HEK293 (cell line): ENCODE results near the gene BCOR.

Experiments used
- BCL6B ChIP-seq: fragments of 450-650 bp; formaldehyde crosslinking; IDR thresholded peaks from 2 replicates; pipeline ENCODE4 v1.5.1; 2017; ENCODE audit warnings: missing biosample characterization, missing genetic modification characterization
- FEZF1 ChIP-seq: fragments of 450-650 bp; formaldehyde crosslinking; IDR thresholded peaks from 2 replicates; pipeline ENCODE4 v1.5.1; 2016; ENCODE audit warnings: missing biosample characterization, missing genetic modification characterization
- GFI1B ChIP-seq: fragments of 450-650 bp; formaldehyde crosslinking; IDR thresholded peaks from 2 replicates; pipeline ENCODE4 v1.5.1; 2016; ENCODE audit warnings: missing biosample characterization, missing genetic modification characterization
- GLI4 ChIP-seq: fragments of 450-650 bp; formaldehyde crosslinking; IDR thresholded peaks from 2 replicates; pipeline ENCODE4 v1.5.1; 2016; ENCODE audit warnings: missing biosample characterization, missing genetic modification characterization
- GLIS1 ChIP-seq: fragments of 450-650 bp; formaldehyde crosslinking; IDR thresholded peaks from 2 replicates; pipeline ENCODE4 v1.5.1; 2016; ENCODE audit warnings: missing biosample characterization, missing genetic modification characterization
- MZF1 ChIP-seq: fragments of 450-650 bp; formaldehyde crosslinking; IDR thresholded peaks from 2 replicates; pipeline ENCODE4 v1.5.1; 2017; ENCODE audit warnings: missing biosample characterization, missing genetic modification characterization, borderline replicate concordance
- PBX3 ChIP-seq: sonication (generic); formaldehyde crosslinking; IDR thresholded peaks from 2 replicates; pipeline ENCODE4 v1.8.1; 2022; ENCODE audit warnings: mild to moderate bottlenecking, moderate library complexity, missing genetic modification reagents
- SP2 ChIP-seq: fragments of 450-650 bp; formaldehyde crosslinking; IDR thresholded peaks from 2 replicates; pipeline ENCODE4 v1.5.1; 2016; ENCODE audit warnings: missing biosample characterization, missing genetic modification characterization
- ZBTB44 ChIP-seq: fragments of 450-650 bp; IDR thresholded peaks from 2 replicates; pipeline ENCODE4 v1.5.1; 2018; ENCODE audit warnings: missing biosample characterization, mild to moderate bottlenecking, missing genetic modification characterization
- ZNF112 ChIP-seq: fragments of 450-650 bp; formaldehyde crosslinking; IDR thresholded peaks from 2 replicates; pipeline ENCODE4 v1.5.0; 2017; ENCODE audit warnings: missing biosample characterization, missing genetic modification characterization
- ZNF121 ChIP-seq: fragments of 450-650 bp; formaldehyde crosslinking; IDR thresholded peaks from 2 replicates; pipeline ENCODE4 v1.5.1; 2016; ENCODE audit warnings: missing biosample characterization, missing genetic modification characterization
- ZNF24 ChIP-seq: fragments of 450-650 bp; formaldehyde crosslinking; IDR thresholded peaks from 2 replicates; pipeline ENCODE4 v1.5.1; 2016; ENCODE audit warnings: missing biosample characterization, missing genetic modification characterization
- ZNF248 ChIP-seq: fragments of 450-650 bp; formaldehyde crosslinking; IDR thresholded peaks from 2 replicates; pipeline ENCODE4 v1.5.1; 2017; ENCODE audit warnings: missing biosample characterization, missing genetic modification characterization
- ZNF26 ChIP-seq: fragments of 450-650 bp; formaldehyde crosslinking; IDR thresholded peaks from 2 replicates; pipeline ENCODE4 v1.5.1; 2016; ENCODE audit warnings: missing biosample characterization, missing genetic modification characterization
- ZNF391 ChIP-seq: fragments of 450-650 bp; formaldehyde crosslinking; IDR thresholded peaks from 2 replicates; pipeline ENCODE4 v1.5.1; 2016; ENCODE audit warnings: low read depth, missing biosample characterization, missing genetic modification characterization, borderline replicate concordance
- ZNF416 ChIP-seq: fragments of 450-650 bp; formaldehyde crosslinking; IDR thresholded peaks from 2 replicates; pipeline ENCODE4 v1.5.1; 2016; ENCODE audit warnings: missing biosample characterization, missing genetic modification characterization
- ZNF433 ChIP-seq: fragments of 450-650 bp; formaldehyde crosslinking; IDR thresholded peaks from 2 replicates; pipeline ENCODE4 v1.5.1; 2016; ENCODE audit warnings: missing biosample characterization, missing genetic modification characterization, low read depth
- ZNF510 ChIP-seq: fragments of 450-650 bp; formaldehyde crosslinking; IDR thresholded peaks from 2 replicates; pipeline ENCODE4 v1.5.1; 2018; ENCODE audit warnings: mild to moderate bottlenecking, missing genetic modification characterization, missing biosample characterization; ENCODE audit not compliant: insufficient replicate concordance
- ZNF518A ChIP-seq: fragments of 450-650 bp; formaldehyde crosslinking; conservative IDR thresholded peaks from 2 replicates; pipeline ENCODE4 v1.5.1; 2016; ENCODE audit warnings: low read depth, missing biosample characterization, missing genetic modification characterization
- ZNF600 ChIP-seq: fragments of 450-650 bp; formaldehyde crosslinking; IDR thresholded peaks from 2 replicates; pipeline ENCODE4 v1.5.1; 2016; ENCODE audit warnings: missing biosample characterization, missing genetic modification characterization
- ZNF621 ChIP-seq: fragments of 450-650 bp; formaldehyde crosslinking; IDR thresholded peaks from 2 replicates; pipeline ENCODE4 v1.5.1; 2017; ENCODE audit warnings: missing biosample characterization, missing genetic modification characterization
- ZNF624 ChIP-seq: fragments of 450-650 bp; formaldehyde crosslinking; IDR thresholded peaks from 2 replicates; pipeline ENCODE4 v1.5.1; 2017; ENCODE audit warnings: missing biosample characterization, missing genetic modification characterization
- ZNF639 ChIP-seq: fragments of 450-650 bp; formaldehyde crosslinking; IDR thresholded peaks from 2 replicates; pipeline ENCODE4 v1.5.1; 2016; ENCODE audit warnings: missing biosample characterization, missing genetic modification characterization
- ZNF670 ChIP-seq: fragments of 450-650 bp; formaldehyde crosslinking; IDR thresholded peaks from 2 replicates; pipeline ENCODE4 v1.5.1; 2016; ENCODE audit warnings: missing biosample characterization, missing genetic modification characterization, low read depth
- ZNF76 ChIP-seq: fragments of 450-650 bp; formaldehyde crosslinking; IDR thresholded peaks from 2 replicates; pipeline ENCODE4; 2016; ENCODE audit warnings: low read depth, missing biosample characterization, missing genetic modification characterization, borderline replicate concordance
- ZNF792 ChIP-seq: fragments of 450-650 bp; formaldehyde crosslinking; IDR thresholded peaks from 2 replicates; pipeline ENCODE4 v1.5.1; 2016; ENCODE audit warnings: missing biosample characterization, missing genetic modification characterization
- ZSCAN16 ChIP-seq: fragments of 450-650 bp; formaldehyde crosslinking; IDR thresholded peaks from 2 replicates; pipeline ENCODE4 v1.5.1; 2016; ENCODE audit warnings: missing biosample characterization, missing genetic modification characterization
- ZSCAN30 ChIP-seq: fragments of 450-650 bp; IDR thresholded peaks from 2 replicates; pipeline ENCODE4 v1.5.1; 2018; ENCODE audit warnings: missing biosample characterization, mild to moderate bottlenecking, missing genetic modification characterization, moderate library complexity

BCOR gene

GRCh38 chrX:40108162-40108958, 10.6 kb upstream of the BCOR start (continued):
- TF ChIP-seq ZNF26 = no peak
- TF ChIP-seq ZNF510 (tag by site-specific recombination) = no peak
- no peak for TF ChIP-seq ZNF621
- no peak for TF ChIP-seq ZNF518A
- peak; percentile 75 for TF ChIP-seq ZNF76 (tag by site-specific recombination)
- no peak for TF ChIP-seq ZNF624 (tag by site-specific recombination)
- TF ChIP-seq ZNF639 (tag by site-specific recombination) = no peak
- no peak for TF ChIP-seq ZNF391 (tag by site-specific recombination)
- TF ChIP-seq ZNF416 = no peak
- no peak for TF ChIP-seq ZBTB44 (tag by site-specific recombination)
- no peak for TF ChIP-seq ZNF24
- no peak for TF ChIP-seq ZSCAN16 (tag by site-specific recombination)
- TF ChIP-seq ZNF121 = no peak
- no peak for TF ChIP-seq GLI4 (tag by site-specific recombination)
- TF ChIP-seq BCL6B = no peak
- TF ChIP-seq ZNF670 = no peak
- TF ChIP-seq FEZF1 (tag by site-specific recombination) = 0 out of 2 replicates have a peak, but pooled peaks have one; percentile 12
- TF ChIP-seq GFI1B (tag by site-specific recombination) = no peak
- TF ChIP-seq ZNF792 (tag by site-specific recombination) = no peak
- TF ChIP-seq MZF1 (tag by site-specific recombination) = 0 out of 2 replicates have a peak, but pooled peaks have one; percentile 7
- TF ChIP-seq ZNF112 (tag by site-specific recombination) = no peak
- TF ChIP-seq ZNF600 (tag by site-specific recombination) = no peak; the same call in 1 of the 2 replicates
- TF ChIP-seq ZSCAN30 (tag by site-specific recombination) = no peak; the same call in none of the 2 replicates
- peak; percentile 56 for TF ChIP-seq GLIS1 (tag by site-specific recombination)
- 0 out of 2 replicates have a peak, but pooled peaks have one; percentile 18 for TF ChIP-seq PBX3 (CRISPR knock-in tag)
- no peak for TF ChIP-seq ZNF248 (tag by site-specific recombination)
- TF ChIP-seq ZNF433 (tag by site-specific recombination) = no peak; the same call in 1 of the 2 replicates
- peak; percentile 66 for TF ChIP-seq SP2 (tag by site-specific recombination)
